Measurements from ENCODE around the gene NPAS3.

DNA sequence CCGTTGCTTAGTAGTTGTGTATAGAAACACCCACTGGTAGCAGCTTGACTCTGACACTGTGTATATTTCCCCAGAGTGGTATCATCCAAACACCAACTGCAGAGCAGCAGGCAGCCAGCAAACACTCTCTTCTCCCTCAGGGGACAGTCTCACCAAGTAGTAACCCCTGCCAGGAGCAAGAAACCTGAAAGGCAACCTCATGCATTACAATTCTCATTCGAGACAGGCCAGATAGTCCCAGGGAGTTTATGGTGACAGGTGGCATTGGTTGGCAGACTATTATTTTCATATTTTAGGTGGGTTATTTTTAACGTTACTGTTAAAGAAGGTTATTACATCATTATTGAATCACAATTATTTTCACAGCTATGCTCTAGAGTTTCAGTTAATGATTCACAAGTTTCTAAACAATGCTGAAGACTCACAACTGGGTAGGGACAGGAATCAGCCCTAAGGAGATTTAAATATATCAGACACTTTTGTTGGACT lies 789.4 kb downstream of the NPAS3 start:
- no peak for TF ChIP-seq POLR2AphosphoS5 (IDR thresholded peaks at IDR 0.05; ENCODE audit: low read depth, low read length)
- TF ChIP-seq TAF1 (IDR thresholded peaks at IDR 0.05; ENCODE audit: borderline replicate concordance, insufficient read depth, low read length), result no peak

Data from PFSK-1 (cell line).